HG03571 (cell line): ENCODE data around the gene IKZF1.

ENCODE experiments used
- ATAC-seq: cut with Tn5 transposase; IDR thresholded peaks from one replicate; pipeline ENCODE4 v1.9.1; 2021; ENCODE audit not compliant: unreplicated experiment

Gene IKZF1

GRCh38 chr7:50369143-50370026 lies 64.9 kb downstream of the IKZF1 start:
- no peak for ATAC-seq

- no peak for ATAC-seq
These were observed 66.4 kb downstream of the IKZF1 start for GRCh38 chr7:50370884-50371283.

DNA sequence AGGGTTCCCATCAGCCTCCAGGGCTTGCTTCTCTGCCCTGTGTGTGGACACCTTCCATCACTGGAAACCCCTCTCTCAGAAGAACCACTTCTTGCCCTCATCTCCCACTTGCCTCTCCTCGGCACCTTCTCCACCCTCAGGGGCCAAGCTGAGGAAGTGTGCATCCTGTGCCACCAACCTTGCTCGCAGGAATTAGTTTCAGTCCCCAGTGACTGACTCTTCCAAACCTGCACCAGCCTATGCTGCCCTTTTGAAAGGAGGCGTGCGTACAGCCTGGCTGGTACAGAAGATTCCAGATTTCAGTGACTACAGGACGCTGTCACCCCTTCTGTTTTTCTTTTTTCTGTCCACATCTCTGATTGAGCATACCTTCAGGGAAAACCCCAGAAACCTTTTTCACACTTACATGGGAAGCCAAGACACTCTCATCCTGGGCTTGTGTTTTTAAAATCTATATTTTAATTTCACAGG lies 67.1 kb downstream of the IKZF1 start:
- ATAC-seq: no peak

DNA sequence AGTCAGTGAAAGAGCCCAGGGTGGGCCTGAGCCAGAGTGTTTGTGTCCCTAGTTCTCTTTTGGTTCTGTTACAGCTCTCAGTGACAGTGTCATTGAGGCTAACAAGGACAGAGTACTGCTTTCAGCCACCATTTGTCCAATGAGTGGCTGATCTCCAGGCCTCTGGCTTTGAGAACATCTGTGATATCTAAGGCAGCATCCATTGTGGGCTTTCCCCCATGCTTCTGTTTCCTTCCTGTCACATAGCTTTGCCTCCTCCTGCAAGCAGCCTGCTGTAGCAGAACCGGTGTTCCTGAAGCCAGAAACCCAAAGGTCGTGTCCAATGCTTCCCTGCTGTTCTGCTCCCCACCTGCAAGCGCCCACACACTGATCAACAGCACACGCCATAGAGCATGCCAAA lies 68.4 kb downstream of the IKZF1 start:
- ATAC-seq: no peak

- no peak for ATAC-seq
These were observed 71.7 kb downstream of the IKZF1 start for GRCh38 chr7:50376056-50376820.

DNA sequence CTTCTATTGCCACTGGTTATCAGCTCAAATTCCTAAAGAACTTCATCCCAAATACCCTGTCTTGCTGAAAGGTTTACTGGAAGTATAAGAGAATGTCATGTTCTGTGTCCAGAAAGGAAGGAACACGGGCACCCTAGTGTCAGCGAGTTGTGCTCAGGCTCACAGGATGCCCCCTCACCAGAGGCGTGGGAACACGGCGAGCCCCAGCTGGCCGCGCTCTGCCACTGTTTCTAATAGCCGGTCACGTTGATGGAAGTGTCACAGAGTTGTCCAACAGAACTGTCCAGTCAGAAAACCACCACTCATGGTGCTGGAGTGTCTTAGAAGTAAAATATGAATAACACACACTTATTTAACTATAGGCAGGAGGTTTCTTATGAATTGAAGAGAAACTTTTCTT lies 72.8 kb downstream of the IKZF1 start:
- no peak for ATAC-seq

DNA sequence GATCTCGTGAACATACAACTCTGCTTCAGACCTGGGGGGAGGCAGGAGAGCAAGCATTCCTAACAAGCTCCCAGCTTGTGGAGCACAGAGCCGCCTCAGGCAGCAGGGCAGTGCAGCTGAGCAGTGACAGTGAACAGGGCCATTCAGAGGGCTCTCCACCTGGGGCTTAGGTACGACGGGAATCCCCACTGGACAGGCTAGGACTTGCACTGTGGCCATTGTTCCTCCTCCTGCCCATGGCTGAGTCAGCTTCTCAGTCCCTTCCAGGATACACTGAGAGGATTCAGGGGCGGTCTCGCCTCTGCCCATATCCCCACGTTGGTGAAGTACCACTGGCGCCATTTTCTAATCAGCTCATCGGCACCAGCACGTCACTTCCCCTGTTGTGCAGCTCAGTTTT lies 74.6 kb downstream of the IKZF1 start:
- ATAC-seq: no peak

DNA sequence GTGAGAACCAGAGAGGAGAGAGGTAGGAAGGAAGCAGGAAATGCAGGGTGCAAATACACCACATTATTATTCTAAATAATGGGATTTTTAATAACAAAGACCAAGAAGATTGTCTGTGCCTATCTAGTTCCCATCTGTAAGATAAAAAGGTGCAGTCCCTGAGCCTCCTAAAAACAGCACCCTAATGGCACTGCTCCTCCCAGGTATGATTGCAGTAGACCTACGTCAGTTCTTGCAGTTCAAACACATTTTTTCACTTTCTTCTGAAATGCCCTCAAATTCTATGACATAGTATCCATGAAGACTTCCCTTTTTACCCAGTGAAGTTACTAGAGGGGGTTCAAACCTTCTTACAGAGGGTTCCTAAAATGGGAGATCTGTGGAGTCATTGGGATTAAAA lies 75.0 kb downstream of the IKZF1 start:
- no peak for ATAC-seq

- no peak for ATAC-seq
These were observed 77.9 kb downstream of the IKZF1 start for GRCh38 chr7:50382455-50382854.

- no peak for ATAC-seq
These were observed 82.8 kb downstream of the IKZF1 start for GRCh38 chr7:50387351-50387750.

DNA sequence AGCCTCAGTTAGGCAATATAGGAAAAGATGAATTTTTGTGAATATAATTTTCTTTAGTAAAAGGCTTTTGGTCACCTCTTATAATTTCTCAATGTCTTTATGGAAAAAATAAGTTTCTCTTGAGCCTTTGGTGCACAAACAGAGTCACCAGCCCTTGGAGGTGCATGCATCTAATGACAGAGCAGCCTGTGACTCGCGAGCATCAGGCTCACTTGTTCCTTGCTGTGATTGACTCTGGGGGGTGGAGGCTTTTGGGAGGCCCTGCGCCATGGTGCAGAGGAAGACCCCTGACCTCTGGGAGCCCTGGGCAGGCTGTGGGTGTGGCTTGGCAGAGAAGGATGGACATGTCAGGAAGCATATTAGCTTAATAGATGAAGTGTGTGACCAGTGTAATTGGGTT lies 85.4 kb downstream of the IKZF1 start:
- ATAC-seq: no peak

DNA sequence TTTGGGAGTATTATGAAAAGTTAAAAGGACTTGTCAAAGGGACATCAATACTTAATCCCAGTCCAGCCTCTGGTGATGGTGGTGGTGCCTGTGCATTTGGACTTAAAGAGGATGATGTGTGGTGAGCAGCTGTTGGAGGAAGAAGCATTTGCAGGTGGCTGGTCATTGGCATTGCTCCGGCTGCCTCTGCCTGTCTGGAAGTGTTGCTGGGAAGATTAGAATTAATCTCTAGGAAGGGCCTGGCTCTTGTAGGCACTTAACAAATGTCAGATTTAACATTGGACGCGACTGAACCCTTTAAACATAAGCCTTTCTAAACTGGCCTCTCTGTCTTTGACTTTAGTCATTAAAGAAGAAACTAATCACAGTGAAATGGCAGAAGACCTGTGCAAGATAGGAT lies 86.9 kb downstream of the IKZF1 start:
- no peak for ATAC-seq

DNA sequence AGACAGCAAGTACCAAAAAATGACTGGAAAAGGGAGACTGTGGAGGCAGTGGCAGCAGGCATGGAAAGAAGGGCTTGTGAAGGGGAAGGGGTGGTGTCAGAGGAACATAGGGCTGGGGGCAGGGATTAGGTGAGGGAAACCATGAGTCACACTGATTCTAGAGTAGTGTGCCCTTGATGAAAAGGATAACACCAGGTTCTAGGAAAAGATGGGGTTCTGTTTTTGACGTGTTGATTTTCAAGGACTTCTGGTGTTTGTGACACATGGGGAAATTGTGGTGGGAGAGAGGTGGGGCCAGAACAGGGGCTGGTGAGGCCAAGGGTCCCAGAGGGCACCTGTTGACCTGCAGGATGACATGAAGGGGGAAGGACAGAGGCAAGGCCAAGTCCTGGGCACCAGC lies 88.6 kb downstream of the IKZF1 start:
- ATAC-seq: no peak

DNA sequence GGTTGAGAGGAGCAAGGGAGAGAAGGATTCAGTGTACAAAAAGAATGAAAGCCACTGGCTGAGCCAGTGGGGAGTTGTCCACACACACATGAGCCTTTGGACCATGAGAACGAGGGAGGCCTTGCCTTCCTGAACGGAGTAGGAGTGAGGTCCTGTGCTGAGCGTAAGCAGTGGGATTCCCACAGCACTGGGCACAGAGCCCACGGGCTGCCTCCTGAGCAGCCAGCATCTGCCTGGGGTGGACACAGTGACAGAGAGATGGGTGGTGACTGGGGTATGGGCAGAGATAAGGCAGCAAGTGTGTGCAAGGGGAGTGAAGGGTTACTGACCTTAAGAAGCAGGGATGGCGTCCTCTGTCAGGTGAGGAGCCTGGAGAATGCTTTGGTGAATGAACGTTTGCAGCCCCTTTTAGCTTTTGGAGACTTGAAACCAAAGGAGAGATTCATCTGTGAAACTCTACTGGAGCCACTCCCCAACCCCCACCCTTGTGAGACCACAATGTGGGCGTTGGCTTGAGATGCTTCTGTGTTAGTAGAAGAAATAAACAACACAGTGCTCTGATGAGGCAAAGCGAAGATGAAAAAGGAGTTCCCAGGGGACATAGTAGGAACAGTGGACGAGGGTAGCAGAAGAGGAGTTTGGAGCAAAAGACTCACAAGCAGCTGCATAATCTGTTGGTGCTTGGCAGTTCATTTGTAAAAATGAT lies 89.2 kb downstream of the IKZF1 start:
- ATAC-seq: no peak

DNA sequence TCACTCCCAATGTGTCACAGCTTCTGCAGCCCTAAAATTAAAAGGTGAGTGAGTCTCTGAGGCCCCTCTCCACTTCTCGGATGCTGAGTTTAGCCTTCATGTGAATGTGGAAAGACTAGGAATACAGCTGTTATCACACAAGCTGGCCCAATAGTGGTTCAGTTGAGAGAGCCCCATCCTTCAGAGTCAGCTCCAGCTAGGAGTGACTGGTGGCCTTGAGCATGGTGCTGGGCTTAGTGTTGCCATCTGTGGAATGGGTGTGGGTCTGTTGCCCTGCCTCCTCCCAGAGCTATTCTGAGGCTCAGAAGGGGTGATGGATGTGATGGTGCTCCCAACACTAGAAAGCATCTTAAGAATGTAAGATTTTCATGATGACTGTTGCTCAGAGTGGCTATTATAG lies 89.8 kb downstream of the IKZF1 start:
- ATAC-seq: no peak

GRCh38 chr7:50396856-50397255 lies 92.3 kb downstream of the IKZF1 start:
- no peak for ATAC-seq

GRCh38 chr7:50397320-50397970 lies 92.9 kb downstream of the IKZF1 start:
- no peak for ATAC-seq

DNA sequence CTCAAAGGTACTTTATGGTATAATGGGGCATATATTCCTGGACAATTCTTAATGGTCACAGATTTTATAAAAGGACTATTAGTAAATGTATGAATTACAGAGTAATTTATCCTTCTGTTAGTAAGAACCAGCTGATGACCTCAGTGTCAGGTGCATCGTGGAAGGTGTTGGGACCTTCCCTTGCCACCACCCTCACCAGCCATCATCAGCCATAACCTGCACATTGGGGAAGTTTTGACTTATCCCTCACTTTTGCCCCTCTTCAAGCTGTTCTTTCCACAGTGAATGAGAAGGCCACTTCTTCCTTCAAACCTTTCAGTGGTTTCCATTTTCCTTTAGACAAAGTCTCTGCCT lies 93.4 kb downstream of the IKZF1 start:
- ATAC-seq: no peak

GRCh38 chr7:50399206-50399605 lies 94.7 kb downstream of the IKZF1 start:
- no peak for ATAC-seq

DNA sequence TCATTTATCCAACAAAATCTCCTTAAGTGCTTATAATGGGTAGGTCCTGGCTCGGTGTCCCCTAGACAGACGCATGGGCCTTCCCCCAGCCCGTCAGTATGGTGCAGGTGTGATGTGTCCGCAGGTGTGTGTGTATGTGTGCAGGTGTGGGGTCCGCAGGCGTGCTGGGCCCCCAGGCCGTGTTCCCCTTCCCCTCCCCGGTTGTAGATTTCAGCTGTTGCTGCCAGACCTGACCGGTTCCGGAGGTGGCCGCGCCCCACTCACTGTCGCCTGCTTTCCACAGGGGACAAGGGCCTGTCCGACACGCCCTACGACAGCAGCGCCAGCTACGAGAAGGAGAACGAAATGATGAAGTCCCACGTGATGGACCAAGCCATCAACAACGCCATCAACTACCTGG lies 95.1 kb downstream of the IKZF1 start:
- no peak for ATAC-seq

DNA sequence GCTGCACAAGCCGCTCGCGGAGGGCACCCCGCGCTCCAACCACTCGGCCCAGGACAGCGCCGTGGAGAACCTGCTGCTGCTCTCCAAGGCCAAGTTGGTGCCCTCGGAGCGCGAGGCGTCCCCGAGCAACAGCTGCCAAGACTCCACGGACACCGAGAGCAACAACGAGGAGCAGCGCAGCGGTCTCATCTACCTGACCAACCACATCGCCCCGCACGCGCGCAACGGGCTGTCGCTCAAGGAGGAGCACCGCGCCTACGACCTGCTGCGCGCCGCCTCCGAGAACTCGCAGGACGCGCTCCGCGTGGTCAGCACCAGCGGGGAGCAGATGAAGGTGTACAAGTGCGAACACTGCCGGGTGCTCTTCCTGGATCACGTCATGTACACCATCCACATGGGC lies 95.6 kb downstream of the IKZF1 start:
- no peak for ATAC-seq
